NCI-H510A treated with DMSO at 0.1 percent for 48 hours (cell line): ENCODE data around the gene TCEANC.
"Not testable (repeated sequence)": the region's sequence is repeated elsewhere in the genome, so short reads cannot be mapped to it uniquely, and the experiment has no call there.

Experiments
- DNase-seq: peaks from one replicate; lab custom pipeline; 2025; lab: John Stamatoyannopoulos, UW

The TCEANC gene

DNA sequence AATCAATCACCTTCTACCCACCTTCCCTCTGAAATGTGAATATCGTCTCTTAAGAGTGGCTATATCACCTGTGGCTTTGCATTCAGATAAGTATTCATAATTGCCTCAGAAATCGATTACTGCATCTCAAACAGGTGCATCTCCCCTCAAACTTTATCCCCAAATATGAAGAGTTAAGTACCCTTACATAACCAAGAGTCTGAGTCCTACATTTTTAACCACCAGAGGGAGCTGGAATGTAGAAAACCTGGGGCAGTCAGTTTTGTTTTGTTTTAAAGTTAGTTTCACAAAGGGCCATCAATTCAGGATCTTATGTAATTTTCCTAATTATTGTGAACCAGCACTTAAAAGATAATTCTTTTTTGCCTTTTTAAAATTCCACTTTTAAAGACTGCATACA, 5.7 kb downstream of the TCEANC start:
- peak; percentile 41 for DNase-seq

DNA sequence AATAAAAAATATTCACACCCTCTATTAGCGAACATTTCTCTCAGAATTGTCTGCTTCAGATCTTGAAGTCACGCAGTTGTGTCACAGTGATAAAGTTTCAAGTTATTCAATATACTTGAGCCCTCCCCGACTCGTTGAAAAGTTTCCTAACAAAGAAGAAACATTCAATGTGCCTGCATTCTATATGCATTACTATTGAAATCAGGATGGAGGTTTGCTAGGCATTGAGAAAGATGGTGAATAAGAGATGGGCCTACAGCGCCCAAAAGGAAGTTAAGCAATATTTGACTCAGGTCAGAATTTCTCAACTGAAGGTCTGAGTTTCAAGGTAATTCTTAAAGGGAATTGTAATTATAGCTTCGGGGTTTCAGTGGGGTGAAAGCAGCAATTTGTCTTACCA, 6.1 kb downstream of the TCEANC start:
- DNase-seq = no peak

DNA sequence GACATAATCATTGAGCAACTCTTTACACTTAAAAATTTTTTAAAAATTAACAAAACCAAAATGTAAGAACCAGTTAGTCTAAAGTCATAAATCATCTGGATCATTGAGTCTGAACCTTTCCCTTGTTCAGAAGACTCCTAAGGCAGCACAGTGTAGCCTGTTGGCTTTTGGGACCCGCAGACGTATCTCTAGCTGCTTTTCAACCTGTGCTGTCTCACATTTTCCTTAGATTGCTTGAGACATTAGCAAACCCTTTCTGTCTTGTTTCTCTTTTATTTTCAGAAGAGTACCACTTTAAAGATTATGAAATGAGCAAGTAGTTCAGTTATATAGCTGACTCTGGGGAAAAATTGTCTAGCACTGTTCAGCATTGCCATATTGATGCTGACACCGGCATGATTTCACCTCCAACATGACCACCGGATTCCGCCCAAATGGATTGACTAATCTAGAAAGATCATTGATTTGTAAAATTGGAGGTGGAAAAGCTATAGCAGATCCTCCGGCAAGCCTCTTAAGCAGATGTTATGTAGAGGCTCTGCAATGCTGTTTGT, 8.9 kb downstream of the TCEANC start:
- no peak for DNase-seq

DNA sequence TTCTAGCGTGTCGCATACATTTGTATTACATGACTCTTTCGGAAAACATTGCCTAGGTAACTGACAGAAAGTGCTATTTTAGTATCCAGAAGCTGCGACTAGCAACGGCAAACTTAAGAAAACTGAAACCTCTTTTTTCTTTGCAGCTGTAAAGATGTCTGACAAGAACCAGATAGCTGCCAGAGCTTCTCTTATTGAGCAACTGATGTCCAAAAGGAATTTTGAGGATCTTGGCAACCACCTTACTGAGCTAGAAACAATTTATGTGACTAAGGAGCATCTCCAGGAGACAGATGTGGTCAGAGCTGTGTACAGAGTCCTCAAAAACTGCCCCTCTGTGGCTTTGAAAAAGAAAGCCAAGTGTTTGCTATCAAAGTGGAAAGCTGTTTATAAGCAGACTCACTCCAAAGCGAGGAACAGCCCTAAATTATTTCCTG, 9.4 kb downstream of the TCEANC start:
- no peak for DNase-seq

DNA sequence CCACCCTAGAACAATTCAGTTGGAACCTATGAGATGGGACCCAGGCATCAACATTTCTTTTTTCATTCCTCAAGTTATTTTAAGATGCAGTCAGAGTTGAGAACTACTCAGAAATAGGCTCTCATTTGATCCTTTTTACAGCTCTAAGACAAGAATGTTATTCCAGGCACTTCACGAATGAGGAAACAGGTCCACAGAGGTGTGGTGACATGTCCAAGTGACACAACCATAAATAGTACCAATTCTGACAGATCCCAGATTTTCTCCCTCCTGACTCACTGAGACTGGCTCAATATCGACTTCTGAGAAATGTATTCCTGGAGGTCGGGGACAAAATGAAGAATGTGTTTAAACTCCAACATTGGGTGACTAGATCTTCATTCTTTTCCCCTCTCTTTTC, 11.1 kb downstream of the TCEANC start:
- no peak for DNase-seq

DNA sequence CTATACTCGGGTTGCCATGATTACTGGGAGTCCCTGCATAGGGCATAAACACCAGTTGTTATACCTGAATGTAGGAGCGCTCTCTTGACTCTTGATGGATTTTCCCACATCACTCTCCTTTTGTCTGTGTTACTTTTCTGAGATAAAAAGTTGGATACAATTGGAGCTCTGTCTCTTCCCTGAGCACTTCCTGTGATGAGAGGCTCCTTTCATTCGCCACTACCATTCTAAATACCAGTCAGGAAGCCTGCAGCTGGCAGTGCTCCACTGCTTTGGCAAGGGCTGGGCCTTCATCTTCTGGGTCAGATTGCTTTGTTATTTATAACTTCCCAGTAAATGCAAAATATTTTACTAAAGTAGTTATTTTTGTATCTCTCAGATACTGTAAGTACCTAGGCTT, 13.9 kb downstream of the TCEANC start:
- peak; percentile 20 for DNase-seq

DNA sequence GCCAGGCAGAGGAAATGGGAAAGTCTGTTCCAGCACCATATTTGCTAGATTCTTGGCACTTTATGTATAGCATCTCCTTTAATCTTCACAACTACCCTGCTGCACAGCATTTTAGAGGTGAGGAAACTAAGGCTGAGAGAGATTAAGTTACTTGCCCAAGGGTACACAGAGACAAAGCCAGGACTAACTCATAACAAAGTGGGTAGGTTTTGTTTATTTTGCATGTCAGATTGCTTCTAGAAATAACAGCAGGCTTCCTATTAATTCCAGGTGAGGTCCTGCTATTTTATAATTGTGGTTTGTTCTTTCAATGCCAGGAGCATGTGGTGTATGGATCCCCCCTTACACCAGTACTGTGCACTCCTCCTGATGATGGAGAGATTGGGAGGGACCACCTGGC, 15.0 kb downstream of the TCEANC start:
- no peak for DNase-seq

DNA sequence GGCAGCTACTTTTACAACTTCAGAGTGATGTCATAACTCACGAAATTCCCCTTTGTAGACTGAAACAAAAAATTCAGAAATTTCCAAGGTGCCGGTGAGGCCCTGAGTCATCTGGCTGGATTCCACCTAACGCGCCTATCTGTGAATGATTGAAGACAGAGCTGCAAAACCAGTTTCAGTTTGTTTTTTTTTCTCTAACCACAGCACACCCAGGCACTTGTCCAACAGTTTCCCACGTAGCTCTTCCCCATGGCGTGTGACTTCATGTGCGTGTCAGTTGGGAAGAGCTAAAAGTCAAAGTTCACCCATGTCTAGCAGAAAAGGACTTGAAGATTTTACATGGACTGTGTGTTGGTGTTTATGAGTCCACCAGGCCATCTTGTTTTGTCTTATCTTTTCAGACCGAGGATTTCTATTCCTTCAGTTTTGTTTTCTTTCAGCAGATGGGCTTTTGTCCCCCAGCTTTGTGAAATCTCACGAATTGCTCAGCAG, 16.4 kb downstream of the TCEANC start:
- DNase-seq = peak; percentile 69

DNA sequence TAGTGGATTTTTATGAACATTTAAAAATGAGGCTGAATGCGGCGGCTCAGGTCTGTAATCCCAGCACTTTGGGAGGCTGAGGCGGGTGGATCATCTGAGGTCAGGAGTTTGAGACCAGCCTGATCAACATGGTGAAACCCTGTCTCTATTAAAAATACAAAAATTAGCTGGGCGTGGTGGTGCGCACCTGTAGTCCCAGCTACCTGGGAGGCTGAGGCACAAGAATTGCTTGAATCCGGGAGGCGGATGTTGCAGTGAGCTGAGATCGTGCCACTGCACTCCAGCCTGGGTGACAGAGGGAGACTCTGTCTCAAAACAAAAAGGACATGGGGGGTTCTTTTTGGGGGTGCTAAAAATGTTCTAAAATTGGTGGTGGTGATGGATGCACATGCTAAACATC, 16.8 kb downstream of the TCEANC start:
- DNase-seq = not testable (repeated sequence)

DNA sequence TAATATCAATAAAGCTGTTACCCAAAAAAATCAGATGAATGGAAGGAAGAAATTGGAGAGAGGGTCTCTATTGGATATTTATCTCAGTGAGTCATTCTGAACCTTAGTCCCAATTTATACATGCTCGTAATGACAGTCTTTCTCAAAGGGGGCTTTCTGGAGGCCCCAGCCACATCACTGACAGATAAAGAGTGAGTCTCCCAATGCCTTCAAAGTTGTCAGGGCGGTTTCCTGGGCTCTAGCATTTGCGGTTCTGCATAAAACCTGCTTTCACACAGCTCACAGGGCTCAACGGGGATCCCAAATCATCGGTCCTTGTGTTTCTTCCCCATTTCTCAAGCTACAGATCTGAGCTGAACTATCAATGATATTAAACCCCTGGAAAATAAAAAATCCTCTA, 17.3 kb downstream of the TCEANC start:
- DNase-seq = no peak

DNA sequence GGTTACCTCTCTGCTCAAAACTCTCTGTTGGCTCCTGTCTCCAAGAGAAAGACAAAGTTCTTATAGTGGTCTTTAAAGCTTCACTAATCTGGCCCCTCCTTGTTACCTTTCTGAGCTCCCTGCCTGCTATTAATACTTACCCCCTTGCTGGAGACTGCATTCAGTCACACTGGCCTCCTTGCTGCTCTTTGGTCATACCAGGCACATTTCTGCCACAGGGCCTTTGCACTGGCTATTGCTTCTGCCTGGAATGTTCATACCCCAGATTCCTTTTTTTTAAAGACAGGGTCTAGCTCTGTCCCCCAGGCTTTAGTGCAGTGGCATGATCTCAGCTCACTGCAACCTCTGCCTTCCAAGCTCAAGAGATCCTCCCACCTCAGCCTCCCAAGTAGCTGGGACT, 20.1 kb downstream of the TCEANC start:
- DNase-seq = no peak

DNA sequence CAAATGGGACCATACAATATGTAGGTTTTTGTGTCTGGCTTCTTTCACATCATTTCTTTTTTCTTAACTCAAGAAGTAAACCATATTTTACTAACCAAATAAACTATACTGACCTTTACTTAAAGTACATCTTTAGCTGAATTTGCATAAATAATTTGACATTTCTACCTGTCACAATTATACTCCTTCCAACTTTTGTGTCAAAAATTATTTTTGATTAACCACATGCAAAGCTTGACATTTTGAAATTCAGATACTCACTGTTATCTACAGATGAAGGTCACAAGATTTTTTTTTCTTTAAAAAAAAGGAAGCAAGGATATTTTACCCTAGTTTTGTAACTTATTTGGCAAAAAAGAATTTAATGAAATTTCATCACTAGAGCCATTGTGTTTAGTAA, 23.9 kb downstream of the TCEANC start:
- DNase-seq = no peak

DNA sequence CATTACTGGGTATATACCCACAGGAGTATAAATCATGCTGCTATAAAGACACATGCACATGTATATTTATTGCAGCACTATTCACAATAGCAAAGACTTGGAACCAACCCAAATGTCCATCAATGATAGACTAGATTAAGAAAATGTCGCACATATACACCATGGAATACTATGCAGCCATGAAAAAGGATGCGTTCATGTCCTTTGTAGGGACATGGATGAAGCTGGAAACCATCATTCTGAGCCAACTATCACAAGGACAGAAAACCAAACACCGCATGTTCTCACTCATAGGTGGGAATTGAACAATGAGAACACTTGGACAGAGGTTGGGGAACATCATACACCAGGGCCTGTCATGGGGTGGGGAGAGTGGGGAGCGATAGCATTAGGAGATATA, 26.8 kb downstream of the TCEANC start:
- not testable (repeated sequence) for DNase-seq

DNA sequence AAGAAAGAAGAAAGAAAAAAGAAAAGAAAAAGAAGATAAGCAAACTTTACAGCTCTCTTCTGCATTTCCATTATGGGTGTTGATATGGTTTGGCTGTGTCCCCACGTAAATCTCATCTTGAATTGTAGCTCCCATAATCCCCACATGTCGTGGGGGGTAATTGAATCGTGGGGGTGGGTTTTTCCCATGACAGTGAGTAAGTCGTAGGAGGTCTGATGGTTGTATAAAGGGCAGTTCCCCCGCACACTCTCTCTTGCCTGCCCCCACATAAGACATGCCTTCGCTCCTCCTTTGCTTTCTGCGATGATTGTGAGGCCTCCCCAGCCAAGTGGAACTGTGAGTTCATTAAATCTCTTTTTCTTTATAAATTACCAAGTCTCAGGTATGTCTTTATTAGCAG, 28.7 kb downstream of the TCEANC start:
- no peak for DNase-seq

DNA sequence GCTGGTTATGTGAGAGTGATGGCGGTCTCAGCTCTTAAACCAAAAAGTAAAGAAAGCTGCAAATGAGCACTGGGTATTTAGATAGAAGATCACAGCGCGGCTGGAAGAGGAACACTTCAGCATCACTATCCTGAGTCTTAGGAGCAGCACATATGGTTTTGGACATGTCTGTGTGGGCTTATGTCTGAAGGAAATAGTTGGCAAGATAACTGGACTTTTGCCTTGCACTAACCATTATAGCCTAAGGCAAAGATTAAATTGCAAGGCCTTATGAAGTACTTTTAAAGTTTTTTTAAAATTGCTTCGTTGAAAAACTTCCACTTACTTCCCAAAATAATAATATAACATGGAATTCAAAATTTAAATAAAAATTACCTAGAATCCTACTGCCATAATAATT, 31.4 kb downstream of the TCEANC start:
- no peak for DNase-seq

DNA sequence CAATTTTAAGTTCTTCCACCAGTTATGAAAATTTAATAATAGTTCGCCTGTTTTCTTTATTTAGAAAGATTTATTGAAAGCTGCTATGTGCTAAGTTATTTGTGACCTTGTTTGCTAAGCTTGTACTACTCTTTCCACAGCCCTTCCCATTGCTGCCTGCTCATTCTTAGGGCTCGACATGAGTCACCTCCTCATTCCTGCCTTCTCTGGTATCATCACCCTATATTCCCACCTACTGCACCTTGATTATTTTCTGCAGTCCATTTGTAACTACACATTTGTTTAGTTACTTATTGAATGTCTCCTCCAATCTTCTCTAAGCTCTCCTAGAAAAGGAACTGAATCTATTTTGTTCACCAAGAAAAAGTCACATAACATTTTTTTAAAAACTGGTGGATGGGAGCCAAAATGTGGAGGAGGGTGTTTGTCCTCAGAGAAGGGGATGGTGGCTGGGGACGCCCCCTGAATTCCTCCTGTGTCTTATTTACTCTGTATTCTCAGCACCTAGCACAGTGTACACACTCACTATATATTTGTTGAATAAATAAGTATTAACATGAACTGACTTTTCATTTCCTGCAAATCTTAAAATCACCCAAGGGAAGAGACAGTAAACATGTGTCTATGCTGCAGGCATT, 32.3 kb downstream of the TCEANC start:
- no peak for DNase-seq

DNA sequence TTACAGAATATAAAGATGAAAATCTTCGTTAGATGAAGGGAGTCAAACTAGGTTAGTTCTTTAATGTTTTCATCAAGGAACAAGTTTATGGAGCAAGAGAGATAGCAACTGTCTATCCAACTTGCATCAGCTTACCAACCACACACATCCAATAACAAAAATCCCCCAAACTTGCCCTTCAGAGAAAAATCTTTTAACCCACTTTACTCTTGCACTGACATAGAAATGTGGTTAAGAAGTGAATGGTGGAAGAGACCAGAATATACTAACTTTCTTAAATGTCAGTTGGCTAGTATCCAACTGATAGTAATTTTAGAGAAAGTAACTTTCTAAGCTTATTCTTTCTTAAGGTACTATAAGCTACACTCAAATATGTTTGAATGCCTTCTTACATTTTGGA, 34.3 kb downstream of the TCEANC start:
- no peak for DNase-seq

DNA sequence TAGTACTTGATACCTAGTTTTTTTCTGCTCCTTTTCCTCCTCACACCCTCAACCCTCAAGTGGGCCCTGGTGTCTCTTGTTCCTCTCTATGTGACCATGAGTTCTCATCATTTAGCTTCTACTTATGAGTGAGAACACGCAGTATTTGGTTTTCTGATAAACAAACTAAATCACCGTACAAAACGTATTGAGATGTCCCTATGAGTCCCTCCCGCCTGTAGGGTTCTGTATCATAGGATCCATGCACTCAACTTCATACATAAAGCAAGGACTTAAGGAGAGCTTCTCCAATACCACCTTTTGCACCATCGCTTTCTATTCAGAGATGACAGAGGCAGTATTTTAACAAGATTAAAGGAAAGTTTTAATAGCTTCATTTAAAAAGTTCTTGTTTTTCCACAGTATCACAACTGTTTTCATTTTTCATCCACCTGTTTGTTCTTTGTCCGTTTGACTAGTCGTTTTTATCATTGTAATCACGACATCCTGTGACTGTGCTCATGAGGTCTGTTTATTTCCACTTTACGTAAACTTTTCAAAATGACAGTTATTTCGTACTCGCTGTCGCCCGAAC, 35.5 kb downstream of the TCEANC start:
- no peak for DNase-seq

DNA sequence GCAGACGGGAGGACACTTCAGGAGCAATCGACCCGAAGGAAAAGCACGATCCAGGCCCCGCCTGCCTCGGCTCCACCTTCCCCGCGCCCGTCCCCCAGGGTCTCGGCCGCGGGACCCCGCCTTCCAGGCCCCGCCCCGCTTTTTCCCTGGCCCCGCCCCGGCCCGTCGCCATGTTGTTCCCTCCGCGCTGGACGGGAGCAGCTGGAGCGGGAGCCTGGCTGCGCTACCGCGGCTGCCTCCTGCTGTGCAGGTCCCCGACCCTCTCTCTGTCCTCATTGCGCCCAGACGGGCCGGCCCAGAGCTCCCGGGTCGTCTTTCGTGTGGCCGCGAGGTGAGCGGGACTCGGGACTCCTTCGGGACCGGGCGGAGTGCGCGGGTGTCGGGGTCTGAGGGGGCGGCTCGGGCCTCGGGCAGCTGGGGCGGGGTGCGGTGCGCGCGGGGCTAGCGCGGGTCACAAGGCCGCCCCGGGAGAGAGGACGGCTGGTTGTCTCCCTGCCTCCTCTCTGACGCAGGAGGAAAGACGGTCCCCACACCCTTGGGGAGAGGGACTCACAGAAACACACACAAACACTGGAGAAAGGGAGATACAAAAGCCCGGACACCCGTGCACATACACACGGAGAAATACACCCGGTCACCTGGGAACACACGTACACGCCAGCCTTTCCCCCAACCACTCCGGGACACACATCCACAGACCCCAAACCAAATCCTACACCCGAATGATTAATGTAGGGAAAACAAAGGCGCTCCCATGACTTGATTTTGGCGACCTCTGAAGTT, 36.2 kb downstream of the TCEANC start, which contains the start of gene RAB9A:
TSS of gene RAB9A (plus strand) at position 171 of the 783 bp plus-strand sequence. CDS start 19,619 bp downstream, outside the sequence.
- peak; percentile 61 for DNase-seq

DNA sequence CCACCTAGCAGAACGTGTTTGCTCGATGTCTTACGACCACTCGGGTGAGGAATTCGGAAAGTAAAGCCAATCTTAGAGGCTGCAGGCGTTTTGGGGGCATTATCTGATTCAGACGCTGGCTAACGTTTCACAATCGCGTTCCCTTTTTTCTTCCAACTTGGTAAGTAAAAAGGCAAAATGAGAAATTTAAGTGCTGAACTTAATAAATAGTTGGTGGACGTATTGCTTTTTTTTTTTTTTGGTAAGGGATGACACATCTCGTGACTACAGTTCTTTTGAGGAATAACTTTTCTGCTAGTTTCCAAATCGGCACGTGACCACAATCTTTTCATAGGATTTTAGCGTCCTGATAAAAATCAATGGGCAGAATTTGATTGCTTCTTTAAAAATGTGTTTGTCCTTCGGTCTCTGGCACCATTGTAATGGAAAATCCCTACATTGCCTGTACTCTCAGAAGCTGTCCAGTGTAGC, 36.8 kb downstream of the TCEANC start:
- DNase-seq = no peak

DNA sequence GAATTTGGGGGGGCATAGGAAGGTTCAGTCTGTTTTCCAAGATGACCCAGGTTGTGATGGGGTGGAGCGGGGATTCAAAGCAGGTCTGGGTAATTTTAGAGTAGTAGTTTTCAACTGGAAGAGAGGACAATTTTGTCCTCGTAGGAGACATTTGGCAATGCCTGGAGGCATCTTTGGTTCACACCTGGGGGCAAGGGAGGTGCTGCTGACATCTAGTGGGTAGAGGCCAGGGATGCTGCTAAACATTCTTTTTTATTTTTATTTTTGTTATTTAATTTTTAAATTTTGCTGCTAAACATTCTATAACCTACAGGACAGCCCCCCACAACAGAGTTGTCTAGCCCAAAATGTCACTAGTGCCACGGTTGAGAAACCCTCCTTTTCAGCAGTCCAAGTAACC, 37.9 kb downstream of the TCEANC start:
- DNase-seq = no peak

DNA sequence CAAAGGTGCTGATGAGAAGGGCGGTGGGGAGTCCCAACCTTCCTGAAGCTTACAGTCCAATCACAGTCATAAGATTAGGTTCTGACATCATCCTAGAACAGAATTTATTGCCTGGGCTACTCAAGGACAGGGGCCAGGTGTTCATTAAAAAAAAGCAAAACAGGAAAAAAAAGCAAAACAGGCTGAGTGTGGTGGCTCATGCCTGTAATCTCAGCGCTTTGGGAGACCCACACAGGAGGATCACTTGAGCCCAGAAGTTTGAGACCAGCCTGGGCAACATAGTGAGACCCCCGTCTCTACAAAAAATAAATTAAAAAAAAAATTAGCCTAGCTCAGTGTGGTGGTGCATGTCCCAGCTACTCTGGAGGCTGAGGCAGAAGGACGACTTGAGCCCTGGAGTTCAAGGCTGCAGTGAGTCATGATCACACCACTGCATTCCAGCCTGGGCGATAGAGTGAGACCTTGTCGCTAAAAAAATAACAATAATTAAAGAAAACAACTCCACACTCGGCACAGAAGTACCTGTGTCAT, 39.0 kb downstream of the TCEANC start:
- DNase-seq = no peak
